Mesenchymal stem cell (in vitro differentiated cells and primary cell): ENCODE measurements around the gene CST11.

Source experiments
- DNase-seq: peaks from one replicate; pipeline ENCODE4 v3.0.0-alpha.2; 2013
- H2AFZ ChIP-seq: one replicate; pipeline ENCODE4 v1.6.1; 2013; ENCODE audit warnings: low read depth, mild to moderate bottlenecking, control low read depth, inconsistent platforms, low read length, moderate library complexity
- H2AK5ac ChIP-seq: 2 replicates; pipeline ENCODE4 v1.6.1; 2013; ENCODE audit warnings: low read length, moderate library complexity, mild to moderate bottlenecking, inconsistent platforms; ENCODE audit not compliant: severe bottlenecking
- H2BK120ac ChIP-seq: one replicate; pipeline ENCODE4 v1.6.1; 2013; ENCODE audit warnings: low read depth, mild to moderate bottlenecking, inconsistent platforms, low read length, moderate library complexity
- H2BK12ac ChIP-seq, 2 experiments: one replicate each; pipeline ENCODE4 v1.6.1; 2013; ENCODE audit warnings: inconsistent platforms in 2 of 2, low read length in 2 of 2, mild to moderate bottlenecking in 2 of 2, moderate library complexity in 2 of 2, control low read depth in 1 of 2
- H2BK15ac ChIP-seq: one replicate; pipeline ENCODE4 v1.6.1; 2013; ENCODE audit warnings: mild to moderate bottlenecking, low read depth, inconsistent platforms; ENCODE audit not compliant: poor library complexity, severe bottlenecking
- H2BK5ac ChIP-seq: 2 replicates; pipeline ENCODE4 v1.6.1; 2013; ENCODE audit warnings: low read depth, mild to moderate bottlenecking, low read length, control low read depth, inconsistent platforms; ENCODE audit not compliant: poor library complexity, severe bottlenecking
- H3K14ac ChIP-seq, 2 experiments: one replicate each; pipeline ENCODE4 v1.6.1; 2013; ENCODE audit warnings: inconsistent platforms in 2 of 2, low read length in 2 of 2, control low read depth in 1 of 2, mild to moderate bottlenecking in 1 of 2, moderate library complexity in 1 of 2
- H3K18ac ChIP-seq, 2 experiments: one replicate each; pipeline ENCODE4 v1.6.1; 2013; ENCODE audit warnings: inconsistent platforms in 2 of 2, low read length in 2 of 2, control low read depth in 1 of 2, low read depth in 1 of 2, mild to moderate bottlenecking in 1 of 2
- H3K23ac ChIP-seq, 2 experiments: one replicate each; pipeline ENCODE4 v1.6.1; 2013; ENCODE audit warnings: inconsistent platforms in 2 of 2, low read length in 2 of 2, mild to moderate bottlenecking in 2 of 2, moderate library complexity in 2 of 2, control low read depth in 1 of 2
- H3K27ac ChIP-seq: 2 replicates; pipeline ENCODE4 v1.5.1; 2013; ENCODE audit warnings: mild to moderate bottlenecking, moderate library complexity, low read length, control low read depth, inconsistent platforms; ENCODE audit not compliant: poor library complexity, severe bottlenecking
- H3K27me3 ChIP-seq, 2 experiments: 2 replicates each; pipeline versions ENCODE4 v1.6.1 to v1.7.0; 2013; ENCODE audit warnings: low read length in 2 of 2, mild to moderate bottlenecking in 2 of 2, moderate library complexity in 2 of 2, control low read depth in 1 of 2, inconsistent platforms in 1 of 2; ENCODE audit not compliant: control insufficient read depth in 1 of 2, insufficient read depth in 1 of 2
- H3K36me3 ChIP-seq, 2 experiments: 2 replicates each; pipeline versions ENCODE4 v1.6.1 to v1.7.0; 2013; ENCODE audit warnings: low read length in 2 of 2, control low read depth in 1 of 2, inconsistent platforms in 1 of 2, low read depth in 1 of 2, mild to moderate bottlenecking in 1 of 2; ENCODE audit not compliant: insufficient read depth in 2 of 2, control insufficient read depth in 1 of 2
- H3K4ac ChIP-seq, 2 experiments: one replicate each; pipeline ENCODE4 v1.6.1; 2013; ENCODE audit warnings: inconsistent platforms in 2 of 2, low read length in 2 of 2, mild to moderate bottlenecking in 2 of 2, moderate library complexity in 2 of 2, control low read depth in 1 of 2, low read depth in 1 of 2
- H3K4me1 ChIP-seq: 2 replicates; pipeline ENCODE4 v1.6.1; 2013; ENCODE audit warnings: low read depth, low read length, control low read depth; ENCODE audit not compliant: control insufficient read depth, insufficient read depth
- H3K4me2 ChIP-seq: 2 replicates; pipeline ENCODE4 v1.6.1; 2013; ENCODE audit warnings: low read length, mild to moderate bottlenecking, inconsistent platforms; ENCODE audit not compliant: poor library complexity, severe bottlenecking
- H3K4me3 ChIP-seq, 2 experiments: 2 replicates each; pipeline versions ENCODE4 v1.5.1 to v1.7.0; 2013; ENCODE audit warnings: low read length in 2 of 2, mild to moderate bottlenecking in 2 of 2, control low read depth in 1 of 2, low read depth in 1 of 2; ENCODE audit not compliant: insufficient read depth in 1 of 2
- H3K79me1 ChIP-seq: replicated peaks from 2 replicates; pipeline ENCODE4 v1.6.1; 2013; ENCODE audit warnings: mild to moderate bottlenecking, control low read depth, low read length, inconsistent platforms; ENCODE audit not compliant: poor library complexity, severe bottlenecking
- H3K9ac ChIP-seq: 2 replicates; pipeline ENCODE4 v1.7.0; 2013; ENCODE audit warnings: mild to moderate bottlenecking, low read length, moderate library complexity
- H3K9me3 ChIP-seq: 2 replicates; pipeline ENCODE4 v1.7.0; 2013; ENCODE audit warnings: mild to moderate bottlenecking, low read length; ENCODE audit not compliant: control insufficient read depth
- H4K8ac ChIP-seq: one replicate; pipeline ENCODE4 v1.6.1; 2013; ENCODE audit warnings: inconsistent platforms, mild to moderate bottlenecking, low read length, moderate library complexity
- H4K91ac ChIP-seq: one replicate; pipeline ENCODE4 v1.6.1; 2013; ENCODE audit warnings: mild to moderate bottlenecking, low read length, inconsistent platforms
- WGBS: methylation state at CpG from one replicate; pipeline ENCODE4 v1.1.7; 2013; ENCODE audit warnings: mixed read lengths; 5-methylcytosine and 5-hydroxymethylcytosine counted together

Gene CST11

DNA sequence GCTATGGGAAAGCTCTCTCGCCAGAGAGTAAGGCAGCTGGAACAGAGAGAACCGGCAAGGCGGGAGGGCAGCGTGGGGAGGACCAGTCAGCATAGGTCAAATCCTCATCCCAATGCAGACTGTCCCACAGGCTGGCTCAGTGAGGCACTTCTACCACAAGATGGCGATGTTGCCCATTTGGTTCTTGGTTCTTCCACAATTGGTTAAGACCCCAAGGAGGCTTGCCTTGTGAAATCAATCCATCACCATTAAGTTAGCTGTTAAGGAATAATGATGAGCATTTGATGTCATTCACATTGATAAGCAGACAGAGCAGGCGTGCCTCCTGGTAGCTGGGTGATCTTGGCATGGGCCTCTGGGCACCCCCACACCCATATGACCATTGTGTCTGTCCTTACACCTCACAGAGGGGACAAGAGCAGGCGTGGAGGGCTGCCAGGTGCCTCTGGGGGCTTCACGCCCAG is 10.8 kb downstream of the CST11 start:
- Histone ChIP-seq H2AK5ac (no peak overlapping the region), H3K9ac (no peak overlapping the region), H4K91ac (no peak overlapping the region), H3K27me3 (peaks cover 5 to 21% of the 10 kb centered on the region in 2 experiments), H3K23ac (no peak overlapping the region), H3K4me2 (no peak overlapping the region), H4K8ac (no peak overlapping the region), H2AFZ (no peak overlapping the region), H3K27ac (no peak overlapping the region), H3K4ac (no peak overlapping the region), H3K14ac (no peak overlapping the region), H3K4me3 (no peak overlapping the region), H2BK5ac (no peak overlapping the region), H2BK12ac (no peak overlapping the region), H2BK15ac (no peak overlapping the region), H3K79me1 (no peaks in the 10 kb centered on the region), H3K18ac (no peak overlapping the region), H3K4me1 (peaks cover 4% of the 10 kb centered on the region), H3K9me3 (no peaks in the 10 kb centered on the region), H3K36me3 (no peaks in the 10 kb centered on the region), H2BK120ac (no peak overlapping the region)
- DNase-seq, result peak; percentile 82
- WGBS, result 20% methylated on average over 8 of the region's 8 CpGs

DNA sequence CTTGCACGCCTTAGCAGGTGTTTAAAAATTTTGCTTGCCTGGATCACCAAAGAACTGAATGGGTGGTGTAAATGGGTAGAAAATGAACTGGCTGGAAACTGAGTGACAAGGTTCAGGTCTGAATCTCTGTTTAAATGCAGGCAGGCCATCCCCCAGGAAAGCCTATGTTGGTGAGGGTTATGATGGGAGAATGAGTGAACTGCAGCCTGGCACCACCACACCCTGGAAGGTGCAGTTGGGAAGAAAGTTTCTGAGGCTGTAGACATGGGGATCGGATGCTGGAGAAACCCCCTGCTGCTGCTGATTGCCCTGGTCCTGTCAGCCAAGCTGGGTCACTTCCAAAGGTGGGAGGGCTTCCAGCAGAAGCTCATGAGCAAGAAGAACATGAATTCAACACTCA is 12.7 kb downstream of the CST11 start:
- no peak overlapping the region for H4K8ac ChIP-seq
- H3K4me1 ChIP-seq, result peaks cover 3% of the 10 kb centered on the region
- H2BK15ac ChIP-seq, result no peak overlapping the region
- no peak overlapping the region for H2AK5ac ChIP-seq
- peak overlapping the region; percentile 47 for H2BK5ac ChIP-seq
- H2BK12ac ChIP-seq, result no peak overlapping the region
- peaks cover 11 to 24% of the 10 kb centered on the region in 2 experiments for H3K27me3 ChIP-seq
- no peak overlapping the region for H3K9ac ChIP-seq
- no peaks in the 10 kb centered on the region for H3K9me3 ChIP-seq
- no peak overlapping the region for H3K14ac ChIP-seq
- no peak overlapping the region for H3K23ac ChIP-seq
- no peak overlapping the region for H3K4me2 ChIP-seq
- no peak overlapping the region for H3K4ac ChIP-seq
- H3K18ac ChIP-seq, result no peak overlapping the region
- no peak overlapping the region for H3K27ac ChIP-seq
- no peak overlapping the region for H3K4me3 ChIP-seq
- no peak overlapping the region for H2AFZ ChIP-seq
- WGBS, result 83% methylated on average over 2 of the region's 2 CpGs
- H3K36me3 ChIP-seq, result no peaks in the 10 kb centered on the region
- no peak overlapping the region for H4K91ac ChIP-seq
- no peak overlapping the region for H2BK120ac ChIP-seq
- H3K79me1 ChIP-seq, result no peaks in the 10 kb centered on the region
- DNase-seq, result no peak

DNA sequence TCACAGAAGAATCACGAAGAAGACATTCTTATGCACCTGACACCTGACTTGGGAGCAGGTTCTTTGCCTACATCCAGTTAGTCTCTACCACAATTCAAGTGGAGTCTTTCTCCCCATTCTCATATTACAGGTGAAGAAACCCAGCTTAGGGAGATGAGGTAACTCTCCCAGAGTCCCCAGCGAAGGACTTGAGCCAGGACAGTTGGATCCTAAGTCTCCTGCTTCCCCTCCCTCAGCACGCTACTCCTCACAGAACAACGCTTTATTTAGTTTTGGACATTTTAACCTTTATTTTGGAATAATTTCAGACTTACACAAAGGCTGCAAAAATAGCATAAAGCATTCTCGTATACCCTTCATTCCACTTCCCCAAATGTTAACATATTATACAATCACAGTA is 14.0 kb downstream of the CST11 start:
- peaks cover 18 to 33% of the 10 kb centered on the region in 2 experiments for H3K27me3 ChIP-seq
- WGBS, result 76% methylated on average over 5 of the region's 5 CpGs
- no peak overlapping the region for H3K18ac ChIP-seq
- H4K91ac ChIP-seq, result no peak overlapping the region
- H3K9ac ChIP-seq, result no peak overlapping the region
- H2AK5ac ChIP-seq, result no peak overlapping the region
- no peak overlapping the region for H4K8ac ChIP-seq
- H3K4ac ChIP-seq, result no peak overlapping the region
- H3K9me3 ChIP-seq, result no peaks in the 10 kb centered on the region
- H3K27ac ChIP-seq, result no peak overlapping the region
- DNase-seq, result no peak
- H3K4me3 ChIP-seq, result no peak overlapping the region
- H2BK15ac ChIP-seq, result no peak overlapping the region
- no peak overlapping the region for H3K23ac ChIP-seq
- peaks cover 3% of the 10 kb centered on the region for H3K4me1 ChIP-seq
- no peak overlapping the region for H2BK5ac ChIP-seq
- no peak overlapping the region for H3K4me2 ChIP-seq
- H2BK12ac ChIP-seq, result no peak overlapping the region
- H3K36me3 ChIP-seq, result no peaks in the 10 kb centered on the region
- H2BK120ac ChIP-seq, result no peak overlapping the region
- no peak overlapping the region for H3K14ac ChIP-seq
- H2AFZ ChIP-seq, result no peak overlapping the region
- no peaks in the 10 kb centered on the region for H3K79me1 ChIP-seq

DNA sequence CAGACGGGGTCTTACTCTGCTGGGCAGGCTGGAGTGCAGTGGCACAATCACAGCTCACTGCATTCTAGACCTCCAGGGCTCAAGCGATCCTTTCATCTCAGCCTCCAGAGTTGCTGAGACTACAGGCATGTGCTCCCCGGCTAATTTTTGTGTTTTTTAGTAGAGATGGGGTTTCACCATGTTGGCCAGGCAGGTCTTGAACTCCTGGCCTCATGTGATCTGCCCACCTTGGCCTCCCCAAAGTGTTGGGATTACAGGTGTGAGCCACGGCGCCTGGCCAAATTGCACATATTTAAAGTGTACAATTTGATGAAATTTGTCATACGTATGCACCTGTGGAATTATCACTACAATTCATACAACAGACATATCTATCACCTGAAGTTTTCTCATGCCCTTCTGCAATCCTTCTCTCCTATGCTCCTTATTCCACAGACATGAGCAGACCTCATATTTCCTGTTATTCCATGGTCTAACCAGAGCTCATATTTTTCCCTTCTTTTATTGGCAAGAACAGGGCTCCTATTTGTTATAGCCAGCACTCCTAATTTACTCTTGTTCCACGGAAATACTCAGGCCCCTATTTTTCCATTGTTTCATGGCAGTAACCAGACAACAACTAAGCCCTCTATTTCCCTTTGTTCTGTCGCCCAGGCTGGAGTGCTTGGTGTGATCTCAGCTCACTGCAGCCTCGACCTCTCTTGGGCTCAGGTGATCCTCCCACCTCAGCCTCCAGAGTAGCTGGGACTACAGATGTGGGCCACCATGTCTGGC is 15.4 kb downstream of the CST11 start:
- no peak overlapping the region for H3K23ac ChIP-seq
- no peak overlapping the region for H4K8ac ChIP-seq
- no peaks in the 10 kb centered on the region for H3K9me3 ChIP-seq
- H3K14ac ChIP-seq, result no peak overlapping the region
- H3K4ac ChIP-seq, result no peak overlapping the region
- 83% methylated on average over 9 of the region's 9 CpGs for WGBS
- H3K4me2 ChIP-seq, result no peak overlapping the region
- H2AK5ac ChIP-seq, result no peak overlapping the region
- H2AFZ ChIP-seq, result no peak overlapping the region
- peaks cover 3% of the 10 kb centered on the region for H3K4me1 ChIP-seq
- H4K91ac ChIP-seq, result no peak overlapping the region
- H3K4me3 ChIP-seq, result no peak overlapping the region
- no peak overlapping the region for H3K27ac ChIP-seq
- no peaks in the 10 kb centered on the region for H3K79me1 ChIP-seq
- H3K36me3 ChIP-seq, result no peaks in the 10 kb centered on the region
- no peak overlapping the region for H2BK5ac ChIP-seq
- H3K18ac ChIP-seq, result no peak overlapping the region
- H2BK12ac ChIP-seq, result no peak overlapping the region
- no peak overlapping the region for H2BK120ac ChIP-seq
- H2BK15ac ChIP-seq, result no peak overlapping the region
- H3K9ac ChIP-seq, result no peak overlapping the region
- no peak for DNase-seq
- peaks cover 18 to 33% of the 10 kb centered on the region in 2 experiments for H3K27me3 ChIP-seq
